ENCODE results near the gene MSX2.
A peak's percentile ranks its signal among the peaks of the same experiment; 100 is the strongest.

MSX2 gene

DNA sequence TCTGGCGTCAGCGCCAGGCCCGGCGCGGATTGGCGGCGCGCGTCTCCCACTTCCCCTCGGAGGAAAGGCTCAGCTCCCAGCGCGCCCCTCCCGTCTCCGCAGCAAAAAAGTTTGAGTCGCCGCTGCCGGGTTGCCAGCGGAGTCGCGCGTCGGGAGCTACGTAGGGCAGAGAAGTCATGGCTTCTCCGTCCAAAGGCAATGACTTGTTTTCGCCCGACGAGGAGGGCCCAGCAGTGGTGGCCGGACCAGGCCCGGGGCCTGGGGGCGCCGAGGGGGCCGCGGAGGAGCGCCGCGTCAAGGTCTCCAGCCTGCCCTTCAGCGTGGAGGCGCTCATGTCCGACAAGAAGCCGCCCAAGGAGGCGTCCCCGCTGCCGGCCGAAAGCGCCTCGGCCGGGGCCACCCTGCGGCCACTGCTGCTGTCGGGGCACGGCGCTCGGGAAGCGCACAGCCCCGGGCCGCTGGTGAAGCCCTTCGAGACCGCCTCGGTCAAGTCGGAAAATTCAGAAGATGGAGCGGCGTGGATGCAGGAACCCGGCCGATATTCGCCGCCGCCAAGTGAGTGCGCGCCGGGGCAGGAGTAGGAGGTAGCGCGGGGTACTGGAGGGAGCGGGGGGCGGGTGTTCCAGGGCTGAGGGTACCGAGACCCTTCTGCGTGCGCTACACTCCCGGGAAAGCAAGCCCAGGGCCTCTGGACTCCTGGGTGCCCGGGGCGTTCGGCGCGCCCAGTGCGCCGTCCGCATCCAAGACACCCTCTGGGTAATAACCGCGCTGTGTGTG, at the start of gene MSX2:
Gene MSX2 (plus strand): TSS at position 99 of the 777 bp plus-strand sequence. CDS start 78 bp downstream, at position 177.
- DNase-seq: peak; percentile 13

DNA sequence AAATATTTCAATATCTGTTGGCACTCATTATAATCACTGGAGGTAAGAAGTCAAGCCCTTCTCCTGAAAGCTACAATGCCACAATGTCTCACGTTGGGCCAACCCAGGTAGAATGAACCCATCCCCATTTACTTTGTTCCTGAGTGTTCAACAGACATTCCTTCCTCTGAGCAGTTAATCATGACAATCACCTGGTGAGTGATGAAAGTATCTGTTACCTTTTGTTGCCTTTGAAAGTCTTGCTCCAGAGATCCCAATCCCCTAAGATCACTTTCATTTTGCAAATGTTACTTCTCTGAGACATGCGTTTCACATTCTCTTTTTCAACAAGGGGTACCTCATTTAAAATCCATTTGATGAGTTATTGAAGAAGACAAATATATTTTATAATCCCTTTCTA, 49.3 kb upstream of the MSX2 start:
- no peak for DNase-seq

DNA sequence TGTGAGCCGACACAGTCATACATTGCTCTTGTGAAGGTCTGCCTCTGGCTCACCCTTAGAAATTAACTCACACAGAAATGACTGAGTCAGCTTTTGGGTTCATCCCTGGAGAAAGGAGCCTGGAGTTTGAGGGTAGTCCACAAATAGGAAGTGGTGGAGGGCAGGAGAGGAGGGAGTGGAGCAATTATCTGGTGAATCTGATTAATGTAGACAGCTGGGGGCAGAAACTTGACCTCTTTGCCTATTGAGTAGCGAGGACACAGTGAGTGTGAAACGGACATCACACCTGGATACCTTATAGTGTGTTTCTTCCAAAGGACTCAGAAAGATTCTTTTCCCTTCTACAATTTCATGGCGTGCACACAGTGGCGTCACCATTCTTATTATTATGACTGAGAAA, 48.5 kb upstream of the MSX2 start:
- no peak for DNase-seq

DNA sequence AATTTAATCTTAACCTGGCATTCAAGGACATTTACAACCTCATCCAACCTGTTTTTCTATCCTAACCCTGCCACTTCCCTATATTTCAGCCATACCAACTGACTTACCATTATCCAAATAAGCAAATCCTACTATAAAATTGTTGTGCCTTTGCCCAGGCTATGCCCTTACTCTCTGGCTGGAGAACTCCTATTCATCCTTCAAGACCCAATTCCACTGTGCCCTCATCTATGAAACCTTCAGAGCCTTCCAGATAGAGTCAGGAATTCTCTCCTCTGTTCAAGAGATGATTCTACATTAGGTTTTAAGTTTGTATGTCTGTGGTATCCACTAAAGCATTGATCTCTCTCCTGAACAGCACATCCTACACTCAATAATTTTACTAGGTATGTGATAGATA, 46.3 kb upstream of the MSX2 start:
- no peak for DNase-seq

DNA sequence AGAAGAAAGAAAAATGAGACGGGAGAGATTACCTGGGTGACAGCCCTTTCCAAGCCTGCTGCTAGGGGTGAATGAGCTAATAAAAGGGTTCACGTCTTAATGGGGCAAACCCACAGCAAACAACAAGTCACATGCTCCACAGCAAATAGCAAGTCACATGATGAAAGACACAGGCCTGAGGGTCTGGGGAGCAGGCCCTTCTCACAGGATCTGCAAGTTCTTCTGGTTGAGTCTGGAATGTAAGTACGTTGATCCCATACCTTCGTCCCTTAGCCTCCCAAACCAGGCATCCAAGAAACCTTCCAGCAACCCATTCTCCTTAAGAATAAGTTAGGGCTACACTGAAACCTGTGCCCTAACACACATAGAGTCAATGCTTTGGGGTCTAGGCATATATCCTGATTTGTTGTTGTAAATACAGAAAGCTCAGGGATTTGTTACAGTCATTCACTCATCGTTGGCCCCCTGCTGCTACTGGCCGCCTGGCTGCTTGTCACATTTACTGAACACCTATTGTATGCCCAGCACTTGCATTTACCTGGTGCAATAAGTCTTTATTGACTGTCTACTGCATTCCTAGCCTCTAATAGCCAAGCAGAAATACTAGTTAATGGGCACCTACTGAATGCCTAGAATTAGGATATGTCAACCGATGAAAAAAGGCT, 43.3 kb upstream of the MSX2 start:
- no peak for DNase-seq

DNA sequence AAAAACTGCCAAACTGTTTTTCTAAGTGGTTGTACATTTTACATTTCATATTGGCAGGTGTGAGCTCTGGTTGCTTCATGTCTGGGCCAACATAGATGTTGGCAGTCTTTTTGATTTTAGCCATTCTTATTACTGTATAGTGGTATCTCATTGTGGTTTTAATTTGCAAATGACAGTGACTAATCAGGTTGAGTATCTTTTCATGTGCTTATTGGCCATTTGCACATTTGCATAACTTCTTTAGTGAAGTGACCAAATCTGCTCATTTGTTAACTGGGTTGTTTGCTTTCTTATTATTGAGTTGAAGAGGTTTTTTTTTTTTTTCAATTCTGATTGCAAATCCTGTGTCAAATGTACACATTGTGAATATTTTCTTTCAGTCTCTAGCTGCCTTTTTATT, 36.9 kb upstream of the MSX2 start:
- DNase-seq: no peak

DNA sequence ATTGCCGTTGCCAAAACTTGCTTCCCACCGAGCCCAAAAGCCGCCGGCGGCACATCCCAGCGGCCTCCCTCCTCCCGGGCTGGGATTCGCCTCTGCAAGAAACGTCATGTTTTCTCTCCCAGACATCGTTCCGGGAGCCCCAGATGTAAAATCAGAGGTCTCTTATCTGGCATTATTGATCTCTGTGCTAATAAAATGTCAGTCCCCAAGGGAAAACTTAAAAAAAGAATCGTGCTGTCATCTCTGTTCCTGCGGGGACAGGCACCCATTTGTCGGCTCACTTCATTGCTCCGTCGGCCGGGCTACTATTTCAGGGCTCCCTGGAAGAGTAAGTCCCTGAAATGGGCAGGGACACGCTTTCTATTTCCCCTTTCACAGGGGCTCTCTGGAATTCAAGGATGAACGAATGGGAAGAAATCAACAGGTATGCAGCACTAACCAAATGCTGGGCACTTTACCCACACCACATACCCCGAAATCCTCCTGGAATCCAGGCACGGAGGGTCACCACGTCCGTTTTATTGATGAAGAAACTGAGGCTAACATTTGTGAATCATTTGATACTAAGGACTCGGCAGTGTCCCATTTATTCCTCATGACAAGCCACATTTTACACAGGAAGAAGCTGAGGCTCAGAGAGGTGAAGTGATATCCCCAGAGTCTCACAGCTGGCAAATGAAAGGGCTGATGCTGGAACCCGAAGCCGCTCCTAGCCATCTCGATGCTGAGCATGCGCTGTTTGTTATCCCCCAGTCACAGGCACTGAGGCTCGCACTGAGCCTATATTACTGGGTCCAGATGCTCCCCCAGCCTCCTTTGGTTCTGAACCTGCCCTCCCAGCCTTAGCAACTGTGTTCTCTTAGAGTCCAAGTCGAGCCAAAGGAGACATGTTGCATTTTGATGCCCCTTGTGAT, 35.7 kb upstream of the MSX2 start:
- DNase-seq: no peak

DNA sequence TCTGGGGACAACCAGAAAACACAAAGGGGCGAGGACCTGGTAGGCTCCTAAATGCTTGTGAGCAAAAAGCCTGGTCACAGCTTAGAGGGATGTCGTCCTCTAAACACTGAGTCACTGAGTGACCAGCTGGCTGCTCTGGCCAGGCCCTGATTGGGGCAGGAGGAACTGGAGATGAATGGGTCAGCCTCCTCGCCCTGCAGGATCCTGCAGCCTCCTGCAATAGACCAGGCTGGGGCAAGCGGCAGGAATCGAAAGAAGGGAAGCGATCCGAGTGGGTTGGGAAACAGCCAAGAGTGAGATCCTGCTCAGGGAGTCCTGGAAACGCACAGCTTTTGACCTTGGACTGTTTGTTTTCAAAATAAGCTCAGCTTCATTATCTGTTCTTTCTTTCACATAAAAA, 34.1 kb upstream of the MSX2 start:
- no peak for DNase-seq

DNA sequence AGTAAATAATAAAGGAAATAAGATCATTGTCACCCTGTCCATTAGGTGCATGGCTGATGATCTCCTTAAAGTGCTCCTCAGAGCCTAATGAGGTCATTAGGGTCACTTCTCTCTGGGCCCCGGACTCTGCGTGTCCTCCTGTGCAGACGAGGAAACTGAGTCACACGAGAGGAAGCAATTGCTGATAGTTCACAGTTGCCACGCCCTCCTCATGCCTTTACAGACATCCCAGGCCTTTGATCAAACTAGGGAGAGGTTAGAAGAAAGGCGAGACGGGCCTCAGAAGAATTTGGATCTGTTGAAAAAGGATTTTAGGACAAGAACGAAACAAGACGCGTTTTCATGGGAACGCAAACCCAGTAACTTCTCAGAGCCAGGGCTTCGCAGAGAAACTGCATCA, 32.0 kb upstream of the MSX2 start:
- DNase-seq: no peak

DNA sequence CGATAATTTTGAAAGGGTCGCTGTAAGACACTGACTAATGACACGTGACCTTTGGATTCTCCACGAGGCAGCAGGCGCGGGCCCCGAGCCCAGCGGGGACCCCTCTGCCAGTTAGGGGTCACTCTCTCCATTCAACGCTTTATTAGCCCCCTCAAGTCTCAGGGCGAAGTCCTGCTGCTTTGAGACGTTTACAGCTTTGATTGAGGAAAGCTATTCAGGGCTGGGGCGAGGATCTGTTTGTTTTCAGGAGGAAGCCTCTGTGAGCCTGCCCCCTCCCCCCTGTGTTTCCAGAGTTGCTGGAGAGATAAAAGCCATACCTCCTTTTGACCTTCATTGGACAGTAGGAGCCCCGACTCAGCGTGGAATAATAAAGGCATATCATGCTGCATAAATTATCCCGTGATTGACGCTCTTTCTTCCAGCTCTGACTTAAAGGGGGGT, 31.4 kb upstream of the MSX2 start:
- no peak for DNase-seq

DNA sequence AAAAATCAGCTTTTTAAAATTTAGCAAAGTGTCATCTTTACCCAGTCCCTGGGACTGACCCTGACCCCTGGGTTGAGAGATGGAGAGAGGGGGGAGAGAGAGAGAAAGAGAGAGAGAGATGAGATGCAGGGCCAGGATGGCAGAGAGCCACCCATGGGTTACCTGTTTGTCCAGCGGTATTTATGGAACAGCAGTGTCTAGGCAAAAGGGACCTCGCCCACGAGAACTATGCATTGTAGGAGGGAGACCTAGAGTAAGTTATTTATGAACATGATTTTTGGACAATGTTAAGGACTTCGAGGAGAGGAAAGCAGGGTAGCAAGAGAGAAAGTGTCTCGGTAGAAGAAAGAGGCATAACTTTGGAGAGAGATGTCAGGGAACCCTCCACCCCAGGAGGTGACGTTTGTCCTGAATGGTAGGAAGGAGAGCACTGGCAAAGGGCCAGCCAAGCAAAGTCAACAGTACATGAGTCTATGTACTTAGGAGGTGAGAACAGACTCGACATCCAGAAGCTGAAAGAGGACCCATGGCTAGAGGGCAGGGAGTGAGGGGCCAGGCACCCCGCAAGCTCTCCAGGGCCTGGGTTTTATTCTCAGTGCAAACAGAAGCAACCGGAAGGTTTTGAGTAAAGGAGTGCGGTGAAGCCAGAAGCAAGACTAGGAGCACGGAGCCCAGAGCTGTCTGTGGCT, 30.5 kb upstream of the MSX2 start:
- no peak for DNase-seq

DNA sequence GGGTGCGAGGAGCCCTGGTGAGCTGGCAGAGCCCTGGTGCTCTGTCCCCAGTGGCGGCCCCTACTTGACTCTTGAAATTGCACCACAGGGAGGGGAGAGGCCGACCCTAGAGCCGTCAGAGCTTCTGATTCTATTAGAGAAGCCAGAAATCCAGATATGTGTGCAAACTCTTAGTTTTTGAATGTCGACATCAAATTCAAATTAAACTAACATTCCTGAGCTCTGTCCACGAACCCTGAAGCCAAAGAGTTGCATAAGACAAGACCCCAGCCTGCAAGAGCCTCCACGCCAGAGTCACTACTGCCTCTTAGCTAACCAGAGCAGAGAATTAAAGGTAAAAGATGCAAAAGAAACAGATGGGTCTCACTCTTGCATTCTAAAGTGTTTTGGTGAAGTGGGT, 29.8 kb upstream of the MSX2 start:
- DNase-seq: no peak

DNA sequence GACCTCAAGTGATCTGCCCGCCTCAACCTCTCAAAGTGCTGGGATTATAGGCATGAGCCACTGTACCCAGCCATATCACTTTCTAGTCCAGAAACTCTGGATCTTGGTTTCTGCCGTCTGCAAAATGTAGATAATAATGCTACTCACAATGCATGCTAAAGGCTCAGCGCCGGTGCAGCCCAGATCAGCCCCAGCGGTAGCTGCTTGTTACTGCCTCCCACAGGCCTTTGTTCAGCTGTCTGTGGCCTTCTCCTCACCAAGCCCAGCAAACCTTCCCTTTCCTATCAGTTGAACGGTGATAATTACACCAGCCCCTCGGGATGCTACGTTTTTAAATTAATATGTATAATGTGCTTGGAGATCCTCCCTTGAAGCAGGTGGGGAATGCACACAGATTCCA, 26.2 kb upstream of the MSX2 start:
- no peak for DNase-seq

DNA sequence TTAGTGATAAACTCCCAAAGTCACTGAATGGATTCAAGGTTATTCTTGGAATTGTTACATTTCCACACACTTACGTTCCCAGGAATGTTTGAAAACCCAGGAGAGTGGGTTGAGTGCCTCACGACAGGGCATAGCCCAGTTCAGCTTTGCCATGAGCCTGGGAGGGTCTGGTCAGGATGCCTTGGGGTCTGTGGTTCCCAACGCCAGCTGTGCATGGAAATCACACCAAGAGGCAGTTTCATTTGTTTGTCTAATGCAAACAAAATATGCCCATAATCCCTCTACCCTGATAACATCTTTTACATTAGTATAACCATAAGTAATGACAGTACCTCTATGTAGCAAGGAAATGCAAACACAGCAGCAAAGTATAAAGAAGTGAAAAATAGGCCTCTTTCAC, 25.3 kb upstream of the MSX2 start:
- DNase-seq: no peak

DNA sequence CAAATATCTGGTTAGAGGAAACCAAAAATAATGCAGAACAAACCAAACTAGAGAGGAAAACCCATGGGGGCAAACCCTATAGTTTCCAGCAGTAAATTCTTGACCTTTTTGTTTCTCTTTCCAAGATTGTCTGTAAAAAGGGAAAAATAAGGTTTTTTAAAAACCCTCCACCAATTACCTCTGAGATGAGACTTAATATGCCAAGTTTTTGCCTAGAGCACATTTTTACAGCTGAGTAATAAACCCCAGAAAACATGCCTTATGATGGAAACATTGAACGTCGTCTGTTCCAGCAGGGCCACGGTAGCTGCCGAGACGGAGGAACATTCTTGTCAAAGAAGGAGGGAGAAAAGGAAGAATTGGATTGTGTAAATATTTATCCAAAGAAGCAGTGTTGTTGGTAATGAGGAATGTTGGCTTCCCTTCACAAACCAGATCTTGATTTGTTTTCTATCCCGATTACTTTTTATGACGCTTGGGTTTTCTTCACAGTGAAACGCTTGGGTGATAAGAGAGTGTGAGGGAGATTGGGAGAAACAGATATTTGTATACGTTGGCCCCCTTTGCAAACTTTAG, 17.3 kb upstream of the MSX2 start:
- no peak for DNase-seq

DNA sequence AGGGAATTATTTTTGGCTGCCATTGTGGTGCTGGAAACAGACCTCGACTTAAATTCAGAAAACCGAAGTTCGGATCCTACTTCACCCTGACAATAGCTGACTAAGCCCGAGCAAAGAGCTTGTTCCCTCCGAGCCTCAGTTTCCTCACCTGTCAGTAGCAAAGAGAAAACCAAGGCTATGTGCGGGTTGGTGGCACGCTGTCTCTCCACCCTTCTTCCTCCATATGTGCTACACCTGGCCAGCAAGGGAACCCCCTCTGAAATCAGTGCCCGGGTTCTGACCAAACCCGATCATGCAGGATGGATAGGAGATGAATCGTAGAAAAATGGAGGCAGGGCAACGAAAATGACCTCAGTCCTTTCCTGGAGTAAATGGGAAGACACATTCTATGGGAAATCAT, 16.7 kb upstream of the MSX2 start:
- DNase-seq: no peak

DNA sequence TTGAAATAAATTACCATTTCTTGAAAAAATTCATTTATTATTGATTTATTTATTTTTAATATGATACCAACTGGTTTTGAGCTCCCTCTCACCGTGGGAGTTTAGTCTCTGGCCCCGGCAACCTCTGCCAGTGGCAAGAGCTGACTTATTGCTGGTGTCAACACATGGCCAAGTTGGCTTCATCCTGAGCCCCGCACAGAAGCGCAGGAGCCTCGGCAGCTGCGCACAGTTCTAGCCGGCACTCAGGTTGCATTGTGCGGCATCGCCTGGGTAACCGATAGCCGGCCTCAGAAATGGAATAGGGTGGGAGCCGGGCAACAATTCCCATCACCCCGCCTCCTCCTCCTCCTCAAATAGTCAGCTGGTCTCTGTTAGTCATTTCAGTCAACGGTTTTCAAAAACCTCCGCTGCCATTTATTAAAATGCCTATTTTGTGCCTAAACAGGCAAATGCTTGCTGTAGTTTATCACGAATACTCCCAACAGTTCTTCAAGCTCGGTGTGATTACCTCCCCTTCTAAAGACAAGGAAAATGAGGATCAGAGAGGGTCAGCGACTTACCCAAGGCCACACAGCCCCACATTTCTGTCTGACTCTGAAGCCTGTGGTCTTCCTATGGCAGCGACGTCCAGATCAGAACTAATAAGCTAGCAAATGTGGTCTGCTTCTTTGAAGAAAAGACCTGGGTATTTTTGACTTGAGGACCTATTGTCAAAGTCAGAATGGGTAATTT, 15.7 kb upstream of the MSX2 start:
- no peak for DNase-seq

DNA sequence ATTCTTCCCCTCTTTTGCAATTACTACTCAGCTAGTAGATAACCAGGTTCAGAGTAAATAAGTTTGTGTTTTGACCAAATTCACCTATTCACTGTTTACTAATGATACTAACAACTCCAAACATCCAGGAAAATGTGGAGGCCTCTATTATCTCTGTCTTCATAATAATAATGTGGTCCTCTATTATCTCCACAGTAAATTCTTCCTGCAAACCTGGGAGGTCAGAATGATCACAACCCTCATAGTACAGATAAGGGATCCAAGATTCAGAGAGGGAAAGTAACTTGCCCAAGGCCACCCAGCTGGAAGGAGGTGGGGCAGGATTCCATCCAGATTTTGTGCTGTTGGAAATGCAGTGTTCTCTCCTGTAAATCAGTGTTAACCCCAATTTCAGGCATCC, 9.6 kb upstream of the MSX2 start:
- no peak for DNase-seq

DNA sequence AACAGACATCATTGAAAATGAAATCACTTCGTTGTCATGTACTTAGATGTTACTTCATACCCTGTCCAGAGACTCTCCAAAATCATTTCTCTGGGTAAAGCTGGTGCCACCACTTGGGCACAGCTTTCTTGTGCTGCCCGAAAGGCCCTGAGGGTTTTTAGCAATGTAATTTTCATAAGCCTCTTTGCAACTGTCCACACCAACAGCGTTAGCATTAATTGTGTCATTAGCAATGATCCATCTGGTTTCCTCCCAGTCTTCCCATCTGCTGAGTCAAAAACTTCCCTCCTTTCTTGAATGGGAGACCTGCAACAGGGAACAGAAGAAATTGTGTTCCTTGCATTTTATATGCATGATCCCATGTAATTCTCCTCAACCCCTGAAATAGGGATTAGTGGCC, 8.6 kb upstream of the MSX2 start:
- no peak for DNase-seq

DNA sequence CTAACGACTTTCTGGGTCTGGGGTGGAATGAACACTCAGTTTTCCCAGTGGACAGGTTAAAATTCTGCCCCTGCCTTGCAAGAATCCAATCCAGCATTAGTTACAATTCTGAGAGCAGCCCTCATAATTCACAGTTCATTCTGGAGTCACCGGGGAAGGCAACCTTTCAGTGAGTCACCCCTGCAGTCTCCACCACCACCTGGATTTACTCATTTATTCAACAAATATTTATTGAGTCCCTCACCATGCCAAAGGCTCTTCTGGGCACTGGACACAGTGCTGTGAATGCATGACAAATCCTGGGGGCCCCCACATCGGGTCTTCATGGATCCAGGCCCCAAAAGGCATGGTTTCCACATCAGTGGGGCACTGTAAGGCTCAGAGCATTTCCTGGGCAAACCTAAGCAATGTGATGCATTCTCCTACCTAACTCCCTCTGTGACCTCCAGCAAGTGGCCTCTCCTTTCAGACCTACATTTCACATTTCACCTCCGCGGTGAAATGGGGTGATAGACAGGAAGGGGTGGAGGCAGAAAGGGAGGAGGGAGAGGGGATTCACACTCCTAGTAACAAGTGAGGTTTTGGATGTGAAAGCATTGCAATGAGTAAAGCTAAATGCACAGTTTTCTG, 6.4 kb upstream of the MSX2 start:
- no peak for DNase-seq

DNA sequence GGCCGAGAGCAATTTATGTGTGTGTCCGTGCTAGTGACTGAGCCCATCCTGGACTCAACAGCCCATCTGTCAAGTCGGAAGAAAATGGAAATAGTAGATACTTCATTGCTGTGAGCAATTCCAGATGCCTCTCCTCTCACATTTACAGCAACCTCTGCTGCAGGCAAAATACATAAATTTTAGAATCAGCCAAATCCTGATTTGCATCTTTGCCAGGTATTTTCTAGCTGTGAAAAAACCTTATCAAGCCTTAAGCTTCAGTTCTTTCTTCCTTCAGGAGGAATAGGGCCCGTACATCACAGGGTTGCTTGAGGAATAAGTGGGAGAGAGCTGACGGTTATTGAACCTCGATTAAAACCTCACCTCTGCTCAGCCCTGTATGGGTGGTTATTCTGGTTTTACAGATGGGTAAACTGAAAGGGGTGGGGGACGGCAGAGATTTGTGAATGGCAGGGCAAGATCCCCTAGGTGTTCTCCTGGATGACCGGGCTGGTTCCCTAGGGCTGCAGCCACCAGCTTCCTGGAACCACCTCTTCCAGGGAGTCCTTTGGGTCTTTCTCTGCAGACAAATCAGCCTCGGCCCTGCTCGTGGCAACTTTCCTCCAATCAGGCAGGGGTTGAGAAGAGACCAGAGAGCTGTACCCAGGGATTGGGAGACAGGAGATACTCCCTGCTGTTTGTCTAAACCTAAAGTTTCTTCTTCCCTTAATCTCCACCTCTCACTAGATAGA, 5.3 kb upstream of the MSX2 start:
- DNase-seq: no peak
